Smooth muscle cell (in vitro differentiated cells): Measurements from ENCODE around the gene OR5B3. TPM values are rescaled to one million over a fixed set of nuclear protein-coding genes. Genes with fewer than 3 reads are reported as not detected.

Source experiments
- DNase-seq: peaks from one replicate; lab custom pipeline; 2025; ENCODE audit not compliant: unreplicated experiment; lab: John Stamatoyannopoulos, UW
- H2AFZ ChIP-seq: fragments of 200-600 bp; sonication (generic); 2 replicates; pipeline ENCODE4 v1.6.0; 2016; ENCODE audit warnings: antibody characterized with exemption, low read depth, mild to moderate bottlenecking
- H3F3A ChIP-seq: fragments of 200-600 bp; sonication (generic); 2 replicates; pipeline ENCODE4 v1.6.0; 2017; ENCODE audit warnings: antibody characterized with exemption, low read depth
- H3K27ac ChIP-seq: fragments of 200-600 bp; sonication (generic); 2 replicates; pipeline ENCODE4 v1.5.1; 2016; ENCODE audit warnings: low read depth, mild to moderate bottlenecking
- H3K27me3 ChIP-seq: fragments of 200-600 bp; sonication (generic); 2 replicates; pipeline ENCODE4 v1.6.1; 2016; ENCODE audit warnings: low read depth, mild to moderate bottlenecking
- H3K36me3 ChIP-seq: fragments of 200-600 bp; sonication (generic); 2 replicates; pipeline ENCODE4 v1.5.1; 2016; ENCODE audit warnings: low read depth
- H3K4me1 ChIP-seq: fragments of 200-600 bp; sonication (generic); 2 replicates; pipeline ENCODE4 v1.5.1; 2016; ENCODE audit warnings: low read depth
- H3K4me2 ChIP-seq: fragments of 200-600 bp; sonication (generic); 2 replicates; pipeline ENCODE4 v1.6.0; 2016; ENCODE audit warnings: mild to moderate bottlenecking
- H3K4me3 ChIP-seq: fragments of 200-600 bp; sonication (generic); 2 replicates; pipeline ENCODE4 v1.5.1; 2016; ENCODE audit warnings: mild to moderate bottlenecking
- H3K79me2 ChIP-seq: fragments of 200-600 bp; sonication (generic); 2 replicates; pipeline ENCODE4 v1.6.0; 2016; ENCODE audit warnings: low read depth, mild to moderate bottlenecking
- H3K9ac ChIP-seq: fragments of 200-600 bp; sonication (generic); 2 replicates; pipeline ENCODE4 v1.6.0; 2016; ENCODE audit warnings: low read depth
- H3K9me3 ChIP-seq: fragments of 200-600 bp; sonication (generic); replicated peaks from 2 replicates; pipeline ENCODE4 v1.5.1; 2016; ENCODE audit warnings: low read depth
- H4K20me1 ChIP-seq: fragments of 200-600 bp; sonication (generic); 2 replicates; pipeline ENCODE4 v1.6.0; 2016; ENCODE audit warnings: low read depth
- WGBS: methylation state at CpG from one replicate; pipeline ENCODE4 v1.1.7; 2016; ENCODE audit warnings: low lambda C conversion rate; 5-methylcytosine and 5-hydroxymethylcytosine counted together
- polyA plus RNA-seq: library from polyadenylated mRNA; unstranded; fragments of >200 nt; fragmentation: Nextera tagmentation; extraction: Ambion mirVana; gene quantifications from 2 replicates; pipeline ENCODE4 v1.2.1, GENCODE V29; 2016
- total RNA-seq: library from RNA; depleted of rRNA; stranded (reverse); fragments of >200 nt; gene quantifications from 2 replicates; pipeline ENCODE4 v1.2.3, GENCODE V29; 2014
- TF ChIP-seq, protein P1 (sequence below): fragments of 200-600 bp; sonication (generic); IDR thresholded peaks from 2 replicates; pipeline ENCODE4 v1.5.1; 2017; ENCODE audit warnings: borderline replicate concordance, mild to moderate bottlenecking, antibody characterized with exemption; ENCODE audit not compliant: insufficient read depth, poor library complexity, severe bottlenecking

Gene OR5B3
- total and polyA plus RNA-seq, 2 experiments from 2014 or later = not detected

DNA sequence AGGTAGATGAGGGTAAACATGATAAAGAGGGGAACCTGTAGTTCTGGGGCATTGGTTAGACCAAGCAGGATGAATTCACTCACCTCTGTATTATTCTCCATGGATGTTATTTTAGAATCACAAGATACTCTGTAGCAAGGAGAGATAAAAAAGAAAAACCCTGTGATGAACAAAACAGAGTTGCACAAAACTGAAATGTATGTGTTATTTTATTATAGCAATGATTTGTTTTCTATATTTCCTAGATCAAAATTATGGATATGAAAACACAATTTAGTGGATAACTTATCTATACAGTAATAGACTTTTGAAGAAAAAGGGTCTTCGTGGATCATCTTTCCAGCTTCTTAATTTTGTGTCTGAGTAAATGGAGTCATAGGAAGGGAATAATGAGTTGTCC lies 47.7 kb downstream of the OR5B3 start, which contains the start of gene OR5B17:
TSS of gene OR5B17 (minus strand) at position 101 of the 400 bp plus-strand sequence. CDS start at position 101, 0 bp downstream.
- Histone ChIP-seq H3K27ac (no peak within 1 kb of the TSS), H3K36me3 (no peaks in the 10 kb centered on the region), H3K4me3 (no peak within 1 kb of the TSS), H3K4me2 (no peak within 1 kb of the TSS), H4K20me1 (no peaks in the 10 kb centered on the region), H3K9me3 (no peaks in the 10 kb centered on the region), H3K9ac (no peak within 1 kb of the TSS), H3K4me1 (no peaks in the 10 kb centered on the region), H3K27me3 (no peaks in the 10 kb centered on the region), H2AFZ (no peak within 1 kb of the TSS), H3K79me2 (no peaks in the 10 kb centered on the region), H3F3A (no peaks in the 10 kb centered on the region)
- no peak for DNase-seq
- TF ChIP-seq, protein P1, sequence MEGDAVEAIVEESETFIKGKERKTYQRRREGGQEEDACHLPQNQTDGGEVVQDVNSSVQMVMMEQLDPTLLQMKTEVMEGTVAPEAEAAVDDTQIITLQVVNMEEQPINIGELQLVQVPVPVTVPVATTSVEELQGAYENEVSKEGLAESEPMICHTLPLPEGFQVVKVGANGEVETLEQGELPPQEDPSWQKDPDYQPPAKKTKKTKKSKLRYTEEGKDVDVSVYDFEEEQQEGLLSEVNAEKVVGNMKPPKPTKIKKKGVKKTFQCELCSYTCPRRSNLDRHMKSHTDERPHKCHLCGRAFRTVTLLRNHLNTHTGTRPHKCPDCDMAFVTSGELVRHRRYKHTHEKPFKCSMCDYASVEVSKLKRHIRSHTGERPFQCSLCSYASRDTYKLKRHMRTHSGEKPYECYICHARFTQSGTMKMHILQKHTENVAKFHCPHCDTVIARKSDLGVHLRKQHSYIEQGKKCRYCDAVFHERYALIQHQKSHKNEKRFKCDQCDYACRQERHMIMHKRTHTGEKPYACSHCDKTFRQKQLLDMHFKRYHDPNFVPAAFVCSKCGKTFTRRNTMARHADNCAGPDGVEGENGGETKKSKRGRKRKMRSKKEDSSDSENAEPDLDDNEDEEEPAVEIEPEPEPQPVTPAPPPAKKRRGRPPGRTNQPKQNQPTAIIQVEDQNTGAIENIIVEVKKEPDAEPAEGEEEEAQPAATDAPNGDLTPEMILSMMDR = no peak
- WGBS = 48% methylated on average over 1 of the region's 1 CpG

DNA sequence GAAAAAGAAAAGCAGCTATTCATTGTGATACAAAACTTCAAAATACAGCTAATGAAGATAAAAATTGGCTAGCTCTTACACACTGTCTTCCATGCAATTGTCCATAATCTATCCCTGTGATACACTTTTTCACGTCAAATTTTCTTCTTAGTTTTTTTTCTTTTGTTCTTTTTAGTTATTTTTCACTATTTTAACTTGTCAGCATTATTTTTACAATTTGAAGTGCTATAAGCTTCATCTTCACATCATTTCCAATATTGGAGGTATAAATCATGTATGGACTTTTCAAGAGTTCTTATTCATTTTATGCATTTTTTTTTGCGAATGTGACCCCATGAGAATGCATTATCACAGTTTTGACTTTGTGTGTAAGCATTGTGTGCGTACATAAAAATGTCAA lies 51.9 kb downstream of the OR5B3 start:
- H3K27ac ChIP-seq = no peak overlapping the region
- no peak overlapping the region for H3K9ac ChIP-seq
- H3K79me2 ChIP-seq = no peaks in the 10 kb centered on the region
- H3K36me3 ChIP-seq = no peaks in the 10 kb centered on the region
- H3K4me3 ChIP-seq = no peak overlapping the region
- no peaks in the 10 kb centered on the region for H3K9me3 ChIP-seq
- no peaks in the 10 kb centered on the region for H3K27me3 ChIP-seq
- no peak for DNase-seq
- TF ChIP-seq, protein P1 = no peak
- H2AFZ ChIP-seq = no peak overlapping the region
- no peaks in the 10 kb centered on the region for H4K20me1 ChIP-seq
- H3K4me2 ChIP-seq = no peak overlapping the region
- WGBS = 84% methylated on average over 3 of the region's 3 CpGs
- no peaks in the 10 kb centered on the region for H3K4me1 ChIP-seq
- no peaks in the 10 kb centered on the region for H3F3A ChIP-seq

Other genes with a start within 250 kb of the OR5B3 start
- gene OR9Q2, start 217.8 kb downstream of the OR5B3 start, total RNA-seq = not detected in 2 replicates
- gene OR9Q2, start 217.8 kb downstream of the OR5B3 start, polyA plus RNA-seq = not detected in 2 replicates
- gene OR1S2, start 202.7 kb downstream of the OR5B3 start, total RNA-seq = not detected in 2 replicates
- gene OR1S2, start 202.7 kb downstream of the OR5B3 start, polyA plus RNA-seq = not detected in 2 replicates
- not detected in 2 replicates for gene OR1S1, start 194.2 kb downstream of the OR5B3 start, total RNA-seq
- not detected in 2 replicates for gene OR1S1, start 194.2 kb downstream of the OR5B3 start, polyA plus RNA-seq
- not detected in 2 replicates for gene OR10Q1, start 178.0 kb downstream of the OR5B3 start, total RNA-seq
- not detected in 2 replicates for gene OR10Q1, start 178.0 kb downstream of the OR5B3 start, polyA plus RNA-seq
- not detected in 2 replicates for gene OR10W1, start 138.6 kb downstream of the OR5B3 start, total RNA-seq
- gene OR10W1, start 138.6 kb downstream of the OR5B3 start, polyA plus RNA-seq = not detected in 2 replicates
- not detected in 2 replicates for gene OR5B17, start 47.8 kb downstream of the OR5B3 start, total RNA-seq
- gene OR5B17, start 47.8 kb downstream of the OR5B3 start, polyA plus RNA-seq = not detected in 2 replicates
- gene OR5B2, start 21.2 kb upstream of the OR5B3 start, total RNA-seq = not detected in 2 replicates
- not detected in 2 replicates for gene OR5B2, start 21.2 kb upstream of the OR5B3 start, polyA plus RNA-seq
- not detected in 2 replicates for gene OR5B12, start 35.4 kb upstream of the OR5B3 start, total RNA-seq
- gene OR5B12, start 35.4 kb upstream of the OR5B3 start, polyA plus RNA-seq = not detected in 2 replicates
- not detected in 2 replicates for gene OR5B21, start 101.2 kb upstream of the OR5B3 start, total RNA-seq
- gene OR5B21, start 101.2 kb upstream of the OR5B3 start, polyA plus RNA-seq = not detected in 2 replicates
- 1.9 and 2.1 TPM in 2 replicates for gene LPXN, start 169.0 kb upstream of the OR5B3 start, total RNA-seq
- gene LPXN, start 169.0 kb upstream of the OR5B3 start, polyA plus RNA-seq = 2.7 and 4.0 TPM in 2 replicates
- gene ZFP91, start 172.2 kb upstream of the OR5B3 start, total RNA-seq = 43.0 and 47.4 TPM in 2 replicates
- gene ZFP91, start 172.2 kb upstream of the OR5B3 start, polyA plus RNA-seq = 14.5 and 16.9 TPM in 2 replicates
- gene CNTF, start 215.8 kb upstream of the OR5B3 start, total RNA-seq = 2.2 and 3.9 TPM in 2 replicates
- gene CNTF, start 215.8 kb upstream of the OR5B3 start, polyA plus RNA-seq = 0.45 and 0.66 TPM in 2 replicates